Measurements from ENCODE around the gene FCRL2.

FCRL2 gene

DNA sequence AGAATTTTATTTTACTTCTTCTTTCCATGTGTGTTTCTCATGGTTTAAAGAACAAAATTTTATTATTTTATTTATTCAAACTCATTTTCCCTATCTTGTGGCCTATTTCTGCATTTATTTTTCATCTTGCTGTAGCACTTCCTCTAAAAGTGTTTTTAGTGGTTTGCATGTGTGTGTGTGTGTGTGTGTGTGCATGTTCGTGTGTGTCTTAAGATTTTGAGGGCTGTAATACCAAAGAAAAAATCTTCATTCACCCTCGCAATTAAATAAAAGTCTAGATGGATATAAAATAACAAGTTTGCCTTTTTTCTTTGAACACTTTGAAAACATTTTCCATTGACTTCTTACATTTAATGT is 51.7 kb downstream of the FCRL2 start:
- TF ChIP-seq, protein P1, sequence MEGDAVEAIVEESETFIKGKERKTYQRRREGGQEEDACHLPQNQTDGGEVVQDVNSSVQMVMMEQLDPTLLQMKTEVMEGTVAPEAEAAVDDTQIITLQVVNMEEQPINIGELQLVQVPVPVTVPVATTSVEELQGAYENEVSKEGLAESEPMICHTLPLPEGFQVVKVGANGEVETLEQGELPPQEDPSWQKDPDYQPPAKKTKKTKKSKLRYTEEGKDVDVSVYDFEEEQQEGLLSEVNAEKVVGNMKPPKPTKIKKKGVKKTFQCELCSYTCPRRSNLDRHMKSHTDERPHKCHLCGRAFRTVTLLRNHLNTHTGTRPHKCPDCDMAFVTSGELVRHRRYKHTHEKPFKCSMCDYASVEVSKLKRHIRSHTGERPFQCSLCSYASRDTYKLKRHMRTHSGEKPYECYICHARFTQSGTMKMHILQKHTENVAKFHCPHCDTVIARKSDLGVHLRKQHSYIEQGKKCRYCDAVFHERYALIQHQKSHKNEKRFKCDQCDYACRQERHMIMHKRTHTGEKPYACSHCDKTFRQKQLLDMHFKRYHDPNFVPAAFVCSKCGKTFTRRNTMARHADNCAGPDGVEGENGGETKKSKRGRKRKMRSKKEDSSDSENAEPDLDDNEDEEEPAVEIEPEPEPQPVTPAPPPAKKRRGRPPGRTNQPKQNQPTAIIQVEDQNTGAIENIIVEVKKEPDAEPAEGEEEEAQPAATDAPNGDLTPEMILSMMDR (IDR thresholded peaks at IDR 0.05; ENCODE audit: low read depth, low read length): no peak
- DNase-seq (ENCODE audit: low read depth in 2 of 2): no peak
- H3K4me3 ChIP-seq (replicated peaks in 1 of 2; ENCODE audit: low read depth in 2 of 2, low read length in 2 of 2): no peak overlapping the region

DNA sequence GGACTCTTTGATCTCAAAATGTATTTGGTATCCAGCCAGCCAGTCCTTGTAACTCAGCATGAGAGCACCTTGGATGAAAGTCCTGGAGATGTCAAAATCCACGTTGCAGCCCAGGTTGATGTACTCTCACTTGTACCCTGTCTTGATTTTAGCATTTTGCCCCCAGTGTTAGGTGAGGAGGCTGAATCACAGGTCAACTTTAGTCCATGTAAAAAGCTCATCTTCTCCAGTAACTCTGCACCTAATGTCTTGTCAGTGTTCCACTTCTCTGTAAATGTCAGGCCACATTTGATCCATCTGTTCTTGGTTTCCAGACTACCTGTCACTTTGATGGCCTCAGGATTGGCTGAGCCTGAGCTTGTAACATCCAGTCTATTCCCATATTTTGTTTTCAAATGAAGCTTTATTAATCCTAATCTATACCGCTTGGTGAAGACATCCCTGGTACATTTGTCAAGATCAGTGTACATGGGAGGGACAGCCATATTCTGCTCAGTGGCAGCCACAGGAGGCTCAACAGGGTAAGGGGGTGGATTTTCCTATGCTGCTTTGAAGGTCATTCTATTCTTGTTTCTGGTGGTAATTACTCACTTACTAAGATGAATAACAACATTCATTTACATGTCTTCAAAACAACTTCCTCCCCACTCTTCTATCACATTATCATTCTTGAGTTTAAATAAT is 52.3 kb downstream of the FCRL2 start:
- no peak for DNase-seq (ENCODE audit: low read depth in 2 of 2)
- H3K4me3 ChIP-seq (replicated peaks in 1 of 2; ENCODE audit: low read depth in 2 of 2, low read length in 2 of 2): no peak overlapping the region
- TF ChIP-seq, protein P1 (IDR thresholded peaks at IDR 0.05; ENCODE audit: low read depth, low read length): no peak

DNA sequence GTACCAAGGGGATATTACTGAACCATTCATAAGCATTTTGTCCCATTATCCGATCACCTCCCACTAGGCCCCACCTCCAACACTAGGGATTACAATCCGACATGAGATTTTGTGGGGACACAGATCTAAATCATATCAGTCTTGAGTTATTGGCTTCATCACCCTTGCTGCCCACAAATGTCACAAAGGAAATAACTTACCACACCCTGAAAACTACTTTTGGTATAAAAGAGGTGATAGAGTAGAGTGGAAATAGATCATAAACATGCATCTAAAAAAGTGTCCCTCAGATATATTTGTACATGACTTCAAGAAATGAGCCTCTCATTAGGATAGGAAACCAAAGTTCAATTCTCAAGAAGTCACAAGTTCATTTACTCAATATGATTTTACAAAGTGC is 53.8 kb downstream of the FCRL2 start:
- no peak overlapping the region for H3K4me3 ChIP-seq (replicated peaks in 1 of 2; ENCODE audit: low read depth in 2 of 2, low read length in 2 of 2)
- TF ChIP-seq, protein P1 (IDR thresholded peaks at IDR 0.05; ENCODE audit: low read depth, low read length): no peak
- no peak for DNase-seq (ENCODE audit: low read depth in 2 of 2)

DNA sequence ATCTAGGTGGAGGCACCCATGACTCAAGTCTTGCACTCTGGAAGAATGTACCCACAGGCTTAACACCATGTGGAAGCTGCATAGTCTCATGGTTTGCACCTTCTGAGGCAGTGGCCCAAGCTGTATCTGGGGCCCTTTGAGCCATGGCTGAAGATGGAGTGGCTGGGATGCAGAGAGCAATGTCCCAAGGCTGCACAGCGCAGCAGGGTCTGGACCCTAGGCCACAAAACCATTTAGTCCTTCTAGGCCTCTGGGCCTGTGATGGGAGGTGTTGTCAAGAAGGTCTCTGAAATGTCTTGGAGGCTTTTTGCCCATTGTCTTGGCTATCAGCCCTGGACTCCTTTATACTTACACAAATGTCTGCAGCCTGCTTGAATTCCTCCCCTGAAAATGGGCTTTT is 54.9 kb downstream of the FCRL2 start:
- TF ChIP-seq, protein P1 (IDR thresholded peaks at IDR 0.05; ENCODE audit: low read depth, low read length): no peak
- no peak for DNase-seq (ENCODE audit: low read depth in 2 of 2)
- H3K4me3 ChIP-seq (replicated peaks in 1 of 2; ENCODE audit: low read depth in 2 of 2, low read length in 2 of 2): no peak overlapping the region

DNA sequence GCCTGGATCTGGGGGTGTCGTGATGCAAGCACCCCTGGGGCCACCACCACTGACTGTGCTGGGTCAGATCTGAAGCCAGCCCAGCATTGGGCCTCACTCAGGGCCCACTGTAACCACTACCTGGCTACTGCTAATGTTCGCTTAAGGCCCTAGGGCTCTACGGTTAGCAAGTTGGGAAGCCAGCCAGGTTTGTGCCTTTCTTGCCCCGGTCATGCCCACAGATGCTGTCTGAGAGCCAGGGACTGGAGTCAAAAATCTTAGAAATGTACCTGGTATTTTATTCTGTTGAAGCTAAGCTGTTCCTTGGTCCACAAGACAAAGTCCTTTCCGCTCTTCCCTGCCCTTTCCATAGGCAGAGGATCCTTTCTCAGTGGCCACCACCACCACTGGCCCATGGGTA is 61.2 kb downstream of the FCRL2 start:
- TF ChIP-seq, protein P1 (IDR thresholded peaks at IDR 0.05; ENCODE audit: low read depth, low read length): no peak
- no peak overlapping the region for H3K4me3 ChIP-seq (replicated peaks in 1 of 2; ENCODE audit: low read depth in 2 of 2, low read length in 2 of 2)
- no peak for DNase-seq (ENCODE audit: low read depth in 2 of 2)

DNA sequence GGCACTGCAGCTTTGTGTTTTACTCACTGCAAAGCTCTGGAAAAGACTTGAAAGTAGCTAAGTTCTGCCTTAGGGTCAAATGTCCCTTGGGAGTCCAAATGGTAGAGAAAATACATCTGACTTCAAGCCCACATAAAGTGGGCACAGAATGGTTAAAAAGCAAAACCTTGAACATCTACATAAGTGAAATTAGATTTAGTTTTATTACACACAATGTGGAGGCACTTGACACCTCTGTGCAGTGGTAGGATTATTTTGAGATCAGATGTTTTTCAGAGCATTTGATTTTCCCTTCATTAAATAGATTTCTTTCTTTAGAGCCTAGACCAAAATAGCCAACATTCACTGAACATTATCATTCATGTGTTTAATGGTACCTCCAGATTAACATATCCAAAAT is 65.1 kb downstream of the FCRL2 start:
- TF ChIP-seq, protein P1 (IDR thresholded peaks at IDR 0.05; ENCODE audit: low read depth, low read length): no peak
- no peak for DNase-seq (ENCODE audit: low read depth in 2 of 2)
- no peak overlapping the region for H3K4me3 ChIP-seq (replicated peaks in 1 of 2; ENCODE audit: low read depth in 2 of 2, low read length in 2 of 2)

DNA sequence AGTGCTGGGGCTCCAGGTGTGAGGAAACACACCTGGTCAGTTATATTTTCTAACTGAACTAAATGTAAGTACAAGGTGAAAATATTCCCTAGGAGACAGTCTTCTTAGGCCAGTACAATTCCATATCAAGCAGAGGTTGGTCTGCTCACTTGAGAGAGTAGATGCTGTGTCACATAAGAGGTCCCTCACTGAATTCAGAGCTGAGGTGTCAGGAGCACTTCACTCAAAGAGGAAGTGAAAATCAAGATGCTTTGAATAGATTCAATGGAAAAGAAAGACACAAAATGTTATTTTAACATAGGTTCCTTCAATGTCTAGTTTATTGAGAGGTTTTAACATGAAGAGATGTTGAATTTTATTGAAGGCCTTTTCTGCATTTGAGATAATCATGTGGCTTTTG is 72.1 kb downstream of the FCRL2 start:
- no peak for DNase-seq (ENCODE audit: low read depth in 2 of 2)
- TF ChIP-seq, protein P1 (IDR thresholded peaks at IDR 0.05; ENCODE audit: low read depth, low read length): no peak
- no peak overlapping the region for H3K4me3 ChIP-seq (replicated peaks in 1 of 2; ENCODE audit: low read depth in 2 of 2, low read length in 2 of 2)

Measured in cardiac fibroblast (primary cell).